ENCODE data around the gene CNTN5.
A peak's percentile ranks its signal among the peaks of the same experiment; 100 is the strongest.

The CNTN5 gene

GRCh38 chr11:99952816-99953215, 932.1 kb downstream of the CNTN5 start:
- no peak overlapping the region for H3K27ac Mint-ChIP-seq

GRCh38 chr11:99960536-99960935, 939.8 kb downstream of the CNTN5 start:
- no peaks in the 10 kb centered on the region for H3K27me3 Mint-ChIP-seq (ENCODE audit: low read depth)
- TF ChIP-seq CTCF (IDR thresholded peaks at IDR 0.05; ENCODE audit: unreplicated experiment in 3 of 3), result no peak

More at GRCh38 chr11:99952816-99953215, 932.1 kb downstream of the CNTN5 start:
- Mint-ChIP-seq H3K4me3 (no peak overlapping the region), H3K27me3 (ENCODE audit: low read depth) (no peaks in the 10 kb centered on the region), H3K36me3 (ENCODE audit: low read depth) (no peaks in the 10 kb centered on the region), H3K9me3 (no peaks in the 10 kb centered on the region), H3K4me1 (no peaks in the 10 kb centered on the region)
- no peak for TF ChIP-seq CTCF (IDR thresholded peaks at IDR 0.05; ENCODE audit: unreplicated experiment in 3 of 3)

GRCh38 chr11:99968336-99968735, 947.6 kb downstream of the CNTN5 start:
- Mint-ChIP-seq H3K36me3 (ENCODE audit: low read depth) (no peaks in the 10 kb centered on the region), H3K27me3 (ENCODE audit: low read depth) (no peaks in the 10 kb centered on the region), H3K4me1 (no peaks in the 10 kb centered on the region), H3K27ac (no peak overlapping the region), H3K9me3 (peaks cover 2% of the 10 kb centered on the region), H3K4me3 (no peak overlapping the region)
- TF ChIP-seq CTCF (IDR thresholded peaks at IDR 0.05; ENCODE audit: unreplicated experiment in 3 of 3), result no peak

More at GRCh38 chr11:99960536-99960935, 939.8 kb downstream of the CNTN5 start:
- Mint-ChIP-seq H3K4me3 (no peak overlapping the region), H3K4me1 (no peaks in the 10 kb centered on the region), H3K36me3 (ENCODE audit: low read depth) (no peaks in the 10 kb centered on the region), H3K27ac (no peak overlapping the region), H3K9me3 (peaks cover 10% of the 10 kb centered on the region)

- Mint-ChIP-seq H3K4me1 (no peaks in the 10 kb centered on the region), H3K27me3 (ENCODE audit: low read depth) (no peaks in the 10 kb centered on the region), H3K4me3 (no peak overlapping the region), H3K9me3 (no peaks in the 10 kb centered on the region), H3K27ac (peak overlapping the region in 2 of 3 experiments; percentile 56 to 60), H3K36me3 (ENCODE audit: low read depth) (no peaks in the 10 kb centered on the region)
- no peak for TF ChIP-seq CTCF (IDR thresholded peaks at IDR 0.05; ENCODE audit: unreplicated experiment in 3 of 3)
These were observed 953.2 kb downstream of the CNTN5 start for GRCh38 chr11:99973993-99974392.

GRCh38 chr11:99979042-99979441, 958.3 kb downstream of the CNTN5 start:
- H3K27me3 Mint-ChIP-seq (ENCODE audit: low read depth), result no peaks in the 10 kb centered on the region
- no peaks in the 10 kb centered on the region for H3K4me1 Mint-ChIP-seq
- no peak overlapping the region for H3K27ac Mint-ChIP-seq
- no peak overlapping the region for H3K4me3 Mint-ChIP-seq
- H3K36me3 Mint-ChIP-seq (ENCODE audit: low read depth), result no peaks in the 10 kb centered on the region
- TF ChIP-seq CTCF (IDR thresholded peaks at IDR 0.05; ENCODE audit: unreplicated experiment in 3 of 3), result no peak
- no peaks in the 10 kb centered on the region for H3K9me3 Mint-ChIP-seq

GRCh38 chr11:99987821-99988470, 967.2 kb downstream of the CNTN5 start:
- no peaks in the 10 kb centered on the region for H3K9me3 Mint-ChIP-seq
- H3K4me3 Mint-ChIP-seq, result no peak overlapping the region
- H3K27ac Mint-ChIP-seq, result no peak overlapping the region
- no peaks in the 10 kb centered on the region for H3K36me3 Mint-ChIP-seq (ENCODE audit: low read depth)
- TF ChIP-seq CTCF (IDR thresholded peaks at IDR 0.05; ENCODE audit: unreplicated experiment in 3 of 3), result no peak
- H3K4me1 Mint-ChIP-seq, result peaks cover 8% of the 10 kb centered on the region
- H3K27me3 Mint-ChIP-seq (ENCODE audit: low read depth), result no peaks in the 10 kb centered on the region
